ENCODE data around the gene LSM3.

Gene LSM3

DNA sequence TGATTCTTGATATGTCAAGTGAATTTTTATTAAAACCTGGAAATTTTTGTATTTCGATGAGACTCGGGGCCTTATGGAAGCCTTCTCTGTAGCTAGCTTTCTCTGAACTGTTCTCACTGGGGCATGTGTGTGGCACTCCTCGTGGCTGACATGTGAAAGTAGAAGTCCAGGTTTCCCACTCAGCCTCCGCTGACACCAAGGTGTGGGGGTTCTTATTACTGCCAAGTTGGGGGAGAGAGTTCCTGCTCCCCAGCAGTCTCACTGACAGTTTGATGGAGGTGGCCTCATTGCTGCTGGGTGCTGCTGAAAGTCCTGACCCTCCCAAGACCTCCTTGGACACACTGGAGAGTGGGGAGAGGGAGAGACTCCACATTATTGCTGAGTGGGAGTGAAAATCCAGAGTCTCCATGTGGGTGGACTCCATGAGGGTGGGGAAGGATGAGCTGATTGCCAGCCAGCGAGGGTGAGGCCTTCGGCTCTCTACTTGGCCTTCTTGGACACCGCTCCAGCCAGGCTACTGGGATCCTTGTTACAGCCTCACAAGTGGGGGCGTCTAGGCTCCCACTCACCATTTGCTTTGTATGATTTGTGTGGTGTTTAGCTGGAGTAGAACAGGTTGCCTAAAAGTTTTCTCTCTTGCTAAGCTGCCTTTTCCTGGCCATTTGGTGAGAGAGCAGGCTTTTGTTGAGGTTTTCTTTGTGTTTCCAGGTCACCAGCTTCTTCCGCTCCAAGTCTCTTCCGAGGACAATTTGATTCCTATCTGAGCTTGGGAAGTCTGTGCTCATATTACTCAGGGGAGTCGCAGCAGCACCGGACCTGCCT is 64.1 kb downstream of the LSM3 start:
- no peak for DNase-seq (ENCODE audit: low read depth)

DNA sequence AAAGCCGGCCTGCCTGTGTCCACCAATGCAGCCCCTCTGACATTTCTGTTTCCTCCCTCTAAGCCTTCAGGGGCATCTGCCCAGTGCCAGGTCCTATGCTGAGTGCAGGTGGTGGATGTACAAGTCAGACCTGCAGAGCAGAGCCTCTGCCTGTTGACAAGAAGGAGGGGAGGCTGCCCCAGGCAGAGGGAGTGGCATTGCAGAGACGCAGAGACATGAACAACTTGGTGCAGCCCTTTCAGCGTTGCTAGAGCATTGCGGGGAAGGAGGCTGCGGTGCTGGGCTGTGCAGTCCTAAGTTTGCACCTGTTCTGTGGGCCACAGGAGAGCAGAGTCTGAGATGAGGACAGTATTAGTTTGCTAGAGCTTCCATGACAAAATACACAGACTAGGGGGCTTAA is 65.2 kb downstream of the LSM3 start:
- no peak for DNase-seq (ENCODE audit: low read depth)

DNA sequence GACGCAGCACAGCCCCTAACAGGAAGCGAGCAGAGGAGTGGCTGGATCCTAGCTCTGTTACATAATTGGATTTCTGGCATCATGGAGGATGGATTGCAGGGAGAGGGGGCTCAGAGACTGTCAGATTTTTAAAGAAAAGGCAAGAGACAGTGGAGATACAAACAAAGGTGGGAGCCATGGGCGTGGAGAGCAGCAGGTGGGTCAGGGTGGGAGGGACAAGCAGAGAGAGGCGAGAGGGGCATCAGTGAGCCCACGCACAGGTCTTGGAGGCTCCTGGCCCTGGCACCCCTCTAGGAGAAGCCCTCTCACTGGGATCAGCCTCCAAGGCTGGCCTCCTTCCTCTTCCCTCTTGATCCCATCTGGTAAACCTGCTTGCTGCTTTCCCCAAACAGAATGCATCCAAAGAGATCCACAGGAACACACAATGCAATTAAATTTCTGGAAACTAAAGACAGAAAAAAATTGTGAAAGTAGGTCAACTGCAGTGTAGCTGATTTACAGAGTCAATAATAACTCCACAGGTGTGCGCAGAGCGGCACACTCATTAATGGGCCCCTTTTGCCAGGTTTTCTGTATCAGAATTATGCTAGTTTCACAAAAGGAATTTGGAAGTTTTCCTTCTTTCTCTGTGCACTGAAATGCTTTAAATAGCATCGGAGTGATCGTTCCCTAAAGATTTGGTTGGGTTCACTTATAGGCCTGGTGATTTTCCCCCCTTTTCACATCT is 66.1 kb downstream of the LSM3 start:
- no peak for DNase-seq (ENCODE audit: low read depth)

DNA sequence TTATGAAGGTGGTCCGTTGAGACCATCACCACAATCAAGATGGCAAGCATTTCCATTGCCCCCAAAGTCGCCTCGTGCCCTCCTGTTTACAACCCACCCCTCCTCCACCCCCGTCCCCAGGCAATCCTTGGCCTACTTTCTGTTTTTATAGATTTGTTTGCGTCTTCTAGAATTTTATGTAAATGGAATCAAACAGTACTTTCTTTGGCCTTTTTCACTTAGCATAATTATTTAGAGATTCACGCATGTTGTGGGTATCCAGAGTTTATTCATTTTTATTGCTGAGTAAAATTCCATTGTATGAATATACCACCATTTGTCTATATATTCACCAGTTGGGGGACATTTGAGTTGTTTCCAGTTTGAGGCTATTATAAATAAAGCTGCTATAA is 66.6 kb downstream of the LSM3 start:
- no peak for DNase-seq (ENCODE audit: low read depth)

DNA sequence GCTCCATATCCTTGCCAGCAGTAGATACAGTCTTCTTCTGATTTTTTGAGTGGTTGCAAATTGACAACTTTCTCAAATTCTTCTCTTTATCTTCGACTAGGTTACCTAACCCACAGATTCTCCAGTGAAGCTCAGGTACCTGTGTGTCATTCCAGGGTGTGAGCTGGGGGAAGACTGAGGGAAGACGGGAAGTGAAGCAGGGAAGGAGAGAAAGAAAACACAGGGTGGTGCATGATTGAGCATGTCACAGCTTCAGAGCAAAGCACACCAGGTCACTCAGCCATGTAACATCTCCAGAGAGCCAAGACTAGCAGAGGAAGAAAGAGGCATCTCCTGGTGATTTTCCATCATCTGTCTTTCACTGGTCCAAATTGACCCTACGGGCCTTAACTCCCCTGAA is 67.2 kb downstream of the LSM3 start:
- DNase-seq (ENCODE audit: low read depth): no peak

DNA sequence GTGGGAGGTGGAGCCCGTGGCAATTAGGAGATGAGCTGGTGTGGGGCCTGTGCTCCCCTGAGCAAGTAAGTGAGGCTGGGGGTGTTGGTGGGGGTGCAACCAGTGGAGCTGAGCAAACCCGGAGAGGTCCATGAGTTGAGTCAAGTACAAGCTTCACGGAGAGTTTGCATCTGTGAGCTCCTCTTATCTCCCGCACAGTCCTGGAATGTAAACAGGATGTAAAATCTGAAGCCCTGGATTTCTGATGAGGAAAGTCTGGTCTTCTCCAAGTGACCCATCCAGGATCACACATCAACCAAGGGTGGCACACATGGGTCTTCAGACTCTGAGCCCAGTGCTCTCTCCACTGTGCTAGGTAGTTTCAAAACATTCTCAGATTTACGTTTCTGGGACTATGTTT is 67.8 kb downstream of the LSM3 start:
- no peak for DNase-seq (ENCODE audit: low read depth)

DNA sequence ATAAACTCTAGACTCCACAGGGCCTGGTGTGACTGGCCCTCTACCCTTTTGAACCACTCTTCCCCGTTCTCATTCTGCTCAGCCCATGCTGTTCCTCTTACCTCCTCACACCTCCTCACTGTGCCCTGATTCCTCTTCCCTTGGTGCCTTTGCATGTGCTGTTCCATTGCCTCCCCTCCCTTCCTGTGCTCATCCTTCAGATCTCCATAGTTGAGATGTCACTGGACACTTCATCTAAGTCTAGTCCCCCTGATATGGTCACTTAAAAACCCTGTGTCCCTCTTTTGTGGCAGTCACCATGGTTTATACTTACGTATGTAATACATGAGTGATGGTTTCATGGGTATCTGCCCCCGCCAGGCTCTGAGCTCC is 69.8 kb downstream of the LSM3 start:
- no peak for DNase-seq (ENCODE audit: low read depth)

DNA sequence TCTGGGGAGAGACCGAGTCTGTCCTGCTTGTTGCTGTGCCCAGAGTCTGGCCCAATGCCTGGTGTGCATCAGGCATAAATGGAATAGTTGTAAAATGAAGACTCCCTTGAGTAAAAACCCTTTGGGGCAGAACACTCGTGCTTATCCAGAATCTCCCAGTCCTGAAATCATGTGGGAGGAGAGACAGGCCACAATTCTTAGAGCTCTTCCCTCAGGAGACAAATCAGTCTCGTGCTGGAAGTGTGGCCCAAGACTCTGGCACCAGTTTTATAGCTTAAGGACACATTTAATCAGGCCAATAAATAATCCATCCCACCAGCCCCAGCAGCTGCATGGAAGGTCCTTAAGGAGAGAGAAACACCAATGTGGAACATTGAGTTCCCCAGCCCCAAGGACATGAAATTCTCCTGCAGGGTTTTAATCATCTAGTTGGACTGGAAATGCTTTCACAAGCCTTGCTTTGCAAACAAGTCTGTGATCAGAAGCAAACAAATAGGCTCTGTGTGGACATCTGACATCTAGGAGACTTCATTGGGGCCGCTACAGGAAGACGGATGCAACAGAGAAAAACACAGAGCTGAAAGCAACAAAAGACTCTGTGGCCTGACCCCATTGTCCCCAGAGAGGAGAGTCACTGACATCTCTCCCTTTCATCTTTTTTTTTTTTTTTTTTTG is 70.4 kb downstream of the LSM3 start:
- no peak for DNase-seq (ENCODE audit: low read depth)
